ENCODE data around the gene PAFAH2. TPM values are rescaled to one million over a fixed set of nuclear protein-coding genes. Genes with fewer than 3 reads are reported as not detected.

PAFAH2 gene
- total RNA-seq, 1 experiment from 2014 or later = 12.4 TPM

- Histone ChIP-seq H2BK20ac (ENCODE audit: low read depth, low read length, poor library complexity, severe bottlenecking) (no peak overlapping the region), H3K9ac (ENCODE audit: extremely low read depth, insufficient read length, low read length) (no peak overlapping the region), H4K5ac (ENCODE audit: insufficient read length, low read depth, low read length) (no peak overlapping the region), H3K27me3 (ENCODE audit: insufficient read depth, low read length) (peaks cover 4% of the 10 kb centered on the region; the same call in 1 of the 2 replicates), H4K8ac (replicated peaks; ENCODE audit: insufficient read length, low read depth, low read length) (no peak overlapping the region), H2BK5ac (ENCODE audit: insufficient read length, low read length) (no peak overlapping the region), H3T11ph (ENCODE audit: low read length) (no peak overlapping the region), H2AK5ac (ENCODE audit: insufficient read length, low read length) (no peak overlapping the region), H3K79me1 (ENCODE audit: insufficient read depth, low read depth, low read length, poor library complexity, severe bottlenecking) (no peaks in the 10 kb centered on the region), H4K91ac (ENCODE audit: insufficient read length, low read depth, low read length) (no peak overlapping the region), H3K23me2 (ENCODE audit: insufficient read length, low read depth, low read length, poor library complexity, severe bottlenecking) (peaks cover 12% of the 10 kb centered on the region), H2BK12ac (ENCODE audit: insufficient read length, low read depth, low read length) (no peak overlapping the region), H3K9me3 (ENCODE audit: control insufficient read depth, low read depth, low read length) (no peaks in the 10 kb centered on the region), H3K79me2 (ENCODE audit: insufficient read depth, low read length) (no peaks in the 10 kb centered on the region), H3K27ac (ENCODE audit: insufficient read length, low read depth, low read length) (no peak overlapping the region), H3K4ac (ENCODE audit: low read depth, low read length) (no peak overlapping the region), H2AFZ (ENCODE audit: low read length) (no peak overlapping the region), H3K4me1 (ENCODE audit: insufficient read depth, low read length) (no peaks in the 10 kb centered on the region; the same call in 1 of the 2 replicates), H3K4me2 (ENCODE audit: insufficient read depth, insufficient read length, low read length) (peak overlapping the region; percentile 78), H2BK120ac (ENCODE audit: low read depth, low read length, poor library complexity, severe bottlenecking) (no peak overlapping the region), H3K56ac (ENCODE audit: insufficient read length, low read depth, low read length) (no peak overlapping the region), H2BK15ac (ENCODE audit: low read depth, low read length) (no peak overlapping the region), H4K20me1 (ENCODE audit: control insufficient read depth, insufficient read depth, insufficient read length) (no peaks in the 10 kb centered on the region), H3K14ac (ENCODE audit: insufficient read depth, low read length) (no peak overlapping the region), H3K18ac (ENCODE audit: insufficient read length, low read depth, low read length) (no peak overlapping the region), H3K23ac (ENCODE audit: insufficient read length, low read depth, low read length) (no peak overlapping the region)
- H3K9me3 Mint-ChIP-seq = no peaks in the 10 kb centered on the region
- peaks cover 81% of the 10 kb centered on the region for H3K27me3 Mint-ChIP-seq (ENCODE audit: low read depth)
- no peaks in the 10 kb centered on the region for H3K36me3 Mint-ChIP-seq (ENCODE audit: insufficient read depth in 1 of 3, low read depth in 3 of 3)
- WGBS (ENCODE audit: extremely low coverage, insufficient read length, low lambda C conversion rate) = no CpG with 5 or more reads among the region's 39 CpGs
- no peak overlapping the region for H3K27ac Mint-ChIP-seq
- H3K4me1 Mint-ChIP-seq = peaks cover 9% of the 10 kb centered on the region in 2 experiments
- DNase-seq = peak; percentile 82
- H3K4me3 Mint-ChIP-seq = peak overlapping the region; percentile 81 to 88
- peak; percentile 99 for TF ChIP-seq CTCF (conservative IDR thresholded peaks at IDR 0.05)
These were observed 38.3 kb upstream of the PAFAH2 start for GRCh38 chr1:26035959-26036755.

Data from H9 (cell line).